HepG2 (cell line): ENCODE measurements around the gene GPS1. TPM values are rescaled to one million over a fixed set of nuclear protein-coding genes. Genes with fewer than 3 reads are reported as not detected.

Source experiments
- CAMTA2 ChIP-seq: sonication (generic); formaldehyde crosslinking; IDR thresholded peaks from 2 replicates; pipeline ENCODE4 v1.4.0; 2020; ENCODE audit warnings: mild to moderate bottlenecking, missing genetic modification reagents, borderline replicate concordance
- E2F5 ChIP-seq: sonication (generic); formaldehyde crosslinking; conservative IDR thresholded peaks from 2 replicates; pipeline ENCODE4 v1.4.0; 2020; ENCODE audit warnings: missing genetic modification reagents
- HNF1B ChIP-seq: sonication (generic); formaldehyde crosslinking; IDR thresholded peaks from 2 replicates; pipeline ENCODE4 v1.5.1; 2020; ENCODE audit warnings: mild to moderate bottlenecking, moderate library complexity, missing genetic modification reagents
- IRF1 ChIP-seq: sonication (generic); formaldehyde crosslinking; IDR thresholded peaks from 2 replicates; pipeline ENCODE4 v1.4.0; 2020; ENCODE audit warnings: low read depth, mild to moderate bottlenecking, missing genetic modification reagents
- MED8 ChIP-seq: sonication (generic); formaldehyde crosslinking; IDR thresholded peaks from 2 replicates; pipeline ENCODE4 v1.8.1; 2023; ENCODE audit warnings: mild to moderate bottlenecking, missing genetic modification reagents; ENCODE audit not compliant: insufficient replicate concordance
- MYNN ChIP-seq: sonication (generic); formaldehyde crosslinking; IDR thresholded peaks from 2 replicates; pipeline ENCODE4 v1.4.0; 2020; ENCODE audit warnings: mild to moderate bottlenecking, low read depth, missing genetic modification reagents
- NR1H2 ChIP-seq: sonication (generic); formaldehyde crosslinking; IDR thresholded peaks from 2 replicates; pipeline ENCODE4 v1.8.1; 2022; ENCODE audit warnings: low read depth, missing genetic modification reagents, borderline replicate concordance
- PATZ1 ChIP-seq: sonication (generic); formaldehyde crosslinking; IDR thresholded peaks from 2 replicates; pipeline ENCODE4 v1.4.0; 2020; ENCODE audit warnings: missing genetic modification reagents
- RARA ChIP-seq: IDR thresholded peaks from 2 replicates; pipeline ENCODE4 v1.6.1; 2016; ENCODE audit warnings: missing genetic modification reagents, missing compliant biosample characterization
- SNAPC2 ChIP-seq: sonication (generic); formaldehyde crosslinking; IDR thresholded peaks from 2 replicates; pipeline ENCODE4 v1.8.1; 2022; ENCODE audit warnings: mild to moderate bottlenecking, missing genetic modification reagents
- TCF7L2 ChIP-seq: IDR thresholded peaks from 2 replicates; pipeline ENCODE4 v1.6.1; 2011; ENCODE audit warnings: mild to moderate bottlenecking, low read depth, low read length, moderate library complexity
- TGIF2 ChIP-seq: IDR thresholded peaks from 2 replicates; pipeline ENCODE4 v1.6.1; 2016; ENCODE audit warnings: control low read depth, missing compliant biosample characterization
- ZNF17 ChIP-seq: sonication (generic); formaldehyde crosslinking; IDR thresholded peaks from 2 replicates; pipeline ENCODE4 v1.5.0; 2020; ENCODE audit warnings: mild to moderate bottlenecking, missing genetic modification reagents
- ZNF3 ChIP-seq: IDR thresholded peaks from 2 replicates; pipeline ENCODE4 v1.7.0; 2017; ENCODE audit warnings: inconsistent platforms
- ZNF331 ChIP-seq: sonication (generic); formaldehyde crosslinking; IDR thresholded peaks from 2 replicates; pipeline ENCODE4 v1.4.0; 2020; ENCODE audit warnings: missing genetic modification reagents
- ZNF335 ChIP-seq: sonication (generic); formaldehyde crosslinking; IDR thresholded peaks from 2 replicates; pipeline ENCODE4 v1.4.0; 2020; ENCODE audit warnings: missing genetic modification reagents
- ZNF44 ChIP-seq: sonication (generic); formaldehyde crosslinking; IDR thresholded peaks from 2 replicates; pipeline ENCODE4 v1.5.1; 2020; ENCODE audit warnings: mild to moderate bottlenecking, missing genetic modification reagents
- ZNF572 ChIP-seq: sonication (generic); formaldehyde crosslinking; IDR thresholded peaks from 2 replicates; pipeline ENCODE4 v1.5.1; 2020; ENCODE audit warnings: mild to moderate bottlenecking, missing genetic modification reagents
- ZNF619 ChIP-seq: sonication (generic); formaldehyde crosslinking; IDR thresholded peaks from 2 replicates; pipeline ENCODE4 v1.4.0; 2020; ENCODE audit warnings: mild to moderate bottlenecking, missing genetic modification reagents
- ZNF691 ChIP-seq: sonication (generic); formaldehyde crosslinking; IDR thresholded peaks from 2 replicates; pipeline ENCODE4 v1.4.0; 2020; ENCODE audit warnings: missing genetic modification reagents, low read depth, mild to moderate bottlenecking, borderline replicate concordance
- ZNF703 ChIP-seq: sonication (generic); formaldehyde crosslinking; IDR thresholded peaks from 2 replicates; pipeline ENCODE4 v1.5.1; 2020; ENCODE audit warnings: missing genetic modification reagents, mild to moderate bottlenecking, moderate library complexity, borderline replicate concordance
- ZNF740 ChIP-seq: sonication (generic); formaldehyde crosslinking; IDR thresholded peaks from 2 replicates; pipeline ENCODE4 v1.4.0; 2020; ENCODE audit warnings: missing genetic modification reagents
- ZNF773 ChIP-seq: sonication (generic); formaldehyde crosslinking; IDR thresholded peaks from 2 replicates; pipeline ENCODE4 v1.4.0; 2020; ENCODE audit warnings: missing genetic modification reagents, borderline replicate concordance
- polyA plus RNA-seq, 8 experiments: library from polyadenylated mRNA; depleted of rRNA in 3 of 8; stranded (reverse) in 7 of 8; unstranded in 1 of 8; fragments of >200 nt; fragmentation: Illumina TruSeq in 4 of 8; extraction: Trizol in 4 of 8; gene quantifications; 2 replicates each; pipeline versions ENCODE4 v1.2.1 to v1.2.3, GENCODE V29; 2011 to 2016; ENCODE audit warnings: low read depth in 4 of 8, missing spikeins in 1 of 8, mixed read lengths in 1 of 8; ENCODE audit not compliant: insufficient read depth in 1 of 8
- total RNA-seq, 5 experiments: library from RNA; depleted of rRNA; stranded (reverse); fragments of >200 nt; fragmentation: Illumina TruSeq; extraction: Trizol; gene quantifications; 2 replicates each; pipeline ENCODE4 v1.2.3, GENCODE V29; 2016; ENCODE audit warnings: low read depth in 1 of 5

GPS1 gene
- total and polyA plus RNA-seq, 2 of the 13 experiments (the other 11 are each of a cell fraction or from before 2014, with no cell fraction given) = 124 to 128 TPM

- TF ChIP-seq SNAPC2 (CRISPR knock-in tag) (0 out of 2 replicates have a peak, but pooled peaks have one; percentile 56), TCF7L2 (no peak), ZNF3 (no peak), ZNF691 (no peak; the same call in 1 of the 2 replicates), MED8 (CRISPR knock-in tag) (no peak), NR1H2 (no peak), MYNN (CRISPR knock-in tag) (no peak), ZNF703 (CRISPR knock-in tag) (no peak; the same call in none of the 2 replicates), ZNF17 (CRISPR knock-in tag) (no peak), CAMTA2 (CRISPR knock-in tag) (no peak), PATZ1 (CRISPR knock-in tag) (peak; percentile 57), TGIF2 (CRISPR knock-in tag) (peak; percentile 35), E2F5 (CRISPR knock-in tag) (no peak), ZNF44 (0 out of 2 replicates have a peak, but pooled peaks have one; percentile 52), ZNF331 (CRISPR knock-in tag) (peak; percentile 40), ZNF572 (CRISPR knock-in tag) (0 out of 2 replicates have a peak, but pooled peaks have one; percentile 42), IRF1 (CRISPR knock-in tag) (no peak), ZNF740 (CRISPR knock-in tag) (0 out of 2 replicates have a peak, but pooled peaks have one; percentile 82), RARA (CRISPR knock-in tag) (peak; percentile 14; the same call in 1 of the 2 replicates), ZNF773 (CRISPR knock-in tag) (no peak), ZNF335 (CRISPR knock-in tag) (peak; percentile 43; the same call in 1 of the 2 replicates), HNF1B (peak; percentile 89), ZNF619 (CRISPR knock-in tag) (peak; percentile 25; the same call in 1 of the 2 replicates)
These were observed 30.4 kb upstream of the GPS1 start (continued) for GRCh38 chr17:82021107-82021899.
